Mesenchymal stem cell (in vitro differentiated cells and primary cell): ENCODE results near the gene RNF121.

Experiments
- DNase-seq: peaks from one replicate; pipeline ENCODE4 v3.0.0-alpha.2; 2013
- H2AFZ ChIP-seq: one replicate; pipeline ENCODE4 v1.6.1; 2013; ENCODE audit warnings: low read depth, mild to moderate bottlenecking, control low read depth, inconsistent platforms, low read length, moderate library complexity
- H2AK5ac ChIP-seq: 2 replicates; pipeline ENCODE4 v1.6.1; 2013; ENCODE audit warnings: low read length, moderate library complexity, mild to moderate bottlenecking, inconsistent platforms; ENCODE audit not compliant: severe bottlenecking
- H2BK120ac ChIP-seq: one replicate; pipeline ENCODE4 v1.6.1; 2013; ENCODE audit warnings: low read depth, mild to moderate bottlenecking, inconsistent platforms, low read length, moderate library complexity
- H2BK12ac ChIP-seq, 2 experiments: one replicate each; pipeline ENCODE4 v1.6.1; 2013; ENCODE audit warnings: inconsistent platforms in 2 of 2, low read length in 2 of 2, mild to moderate bottlenecking in 2 of 2, moderate library complexity in 2 of 2, control low read depth in 1 of 2
- H2BK15ac ChIP-seq: one replicate; pipeline ENCODE4 v1.6.1; 2013; ENCODE audit warnings: mild to moderate bottlenecking, low read depth, inconsistent platforms; ENCODE audit not compliant: poor library complexity, severe bottlenecking
- H2BK5ac ChIP-seq: 2 replicates; pipeline ENCODE4 v1.6.1; 2013; ENCODE audit warnings: low read depth, mild to moderate bottlenecking, low read length, control low read depth, inconsistent platforms; ENCODE audit not compliant: poor library complexity, severe bottlenecking
- H3K14ac ChIP-seq, 2 experiments: one replicate each; pipeline ENCODE4 v1.6.1; 2013; ENCODE audit warnings: inconsistent platforms in 2 of 2, low read length in 2 of 2, control low read depth in 1 of 2, mild to moderate bottlenecking in 1 of 2, moderate library complexity in 1 of 2
- H3K18ac ChIP-seq, 2 experiments: one replicate each; pipeline ENCODE4 v1.6.1; 2013; ENCODE audit warnings: inconsistent platforms in 2 of 2, low read length in 2 of 2, control low read depth in 1 of 2, low read depth in 1 of 2, mild to moderate bottlenecking in 1 of 2
- H3K23ac ChIP-seq, 2 experiments: one replicate each; pipeline ENCODE4 v1.6.1; 2013; ENCODE audit warnings: inconsistent platforms in 2 of 2, low read length in 2 of 2, mild to moderate bottlenecking in 2 of 2, moderate library complexity in 2 of 2, control low read depth in 1 of 2
- H3K27ac ChIP-seq: 2 replicates; pipeline ENCODE4 v1.5.1; 2013; ENCODE audit warnings: mild to moderate bottlenecking, moderate library complexity, low read length, control low read depth, inconsistent platforms; ENCODE audit not compliant: poor library complexity, severe bottlenecking
- H3K27me3 ChIP-seq, 2 experiments: 2 replicates each; pipeline versions ENCODE4 v1.6.1 to v1.7.0; 2013; ENCODE audit warnings: low read length in 2 of 2, mild to moderate bottlenecking in 2 of 2, moderate library complexity in 2 of 2, control low read depth in 1 of 2, inconsistent platforms in 1 of 2; ENCODE audit not compliant: control insufficient read depth in 1 of 2, insufficient read depth in 1 of 2
- H3K36me3 ChIP-seq, 2 experiments: 2 replicates each; pipeline versions ENCODE4 v1.6.1 to v1.7.0; 2013; ENCODE audit warnings: low read length in 2 of 2, control low read depth in 1 of 2, inconsistent platforms in 1 of 2, low read depth in 1 of 2, mild to moderate bottlenecking in 1 of 2; ENCODE audit not compliant: insufficient read depth in 2 of 2, control insufficient read depth in 1 of 2
- H3K4ac ChIP-seq, 2 experiments: one replicate each; pipeline ENCODE4 v1.6.1; 2013; ENCODE audit warnings: inconsistent platforms in 2 of 2, low read length in 2 of 2, mild to moderate bottlenecking in 2 of 2, moderate library complexity in 2 of 2, control low read depth in 1 of 2, low read depth in 1 of 2
- H3K4me1 ChIP-seq: 2 replicates; pipeline ENCODE4 v1.6.1; 2013; ENCODE audit warnings: low read depth, low read length, control low read depth; ENCODE audit not compliant: control insufficient read depth, insufficient read depth
- H3K4me2 ChIP-seq: 2 replicates; pipeline ENCODE4 v1.6.1; 2013; ENCODE audit warnings: low read length, mild to moderate bottlenecking, inconsistent platforms; ENCODE audit not compliant: poor library complexity, severe bottlenecking
- H3K4me3 ChIP-seq, 2 experiments: 2 replicates each; pipeline versions ENCODE4 v1.5.1 to v1.7.0; 2013; ENCODE audit warnings: low read length in 2 of 2, mild to moderate bottlenecking in 2 of 2, control low read depth in 1 of 2, low read depth in 1 of 2; ENCODE audit not compliant: insufficient read depth in 1 of 2
- H3K79me1 ChIP-seq: replicated peaks from 2 replicates; pipeline ENCODE4 v1.6.1; 2013; ENCODE audit warnings: mild to moderate bottlenecking, control low read depth, low read length, inconsistent platforms; ENCODE audit not compliant: poor library complexity, severe bottlenecking
- H3K9ac ChIP-seq: 2 replicates; pipeline ENCODE4 v1.7.0; 2013; ENCODE audit warnings: mild to moderate bottlenecking, low read length, moderate library complexity
- H3K9me3 ChIP-seq: 2 replicates; pipeline ENCODE4 v1.7.0; 2013; ENCODE audit warnings: mild to moderate bottlenecking, low read length; ENCODE audit not compliant: control insufficient read depth
- H4K8ac ChIP-seq: one replicate; pipeline ENCODE4 v1.6.1; 2013; ENCODE audit warnings: inconsistent platforms, mild to moderate bottlenecking, low read length, moderate library complexity
- H4K91ac ChIP-seq: one replicate; pipeline ENCODE4 v1.6.1; 2013; ENCODE audit warnings: mild to moderate bottlenecking, low read length, inconsistent platforms
- WGBS: methylation state at CpG from one replicate; pipeline ENCODE4 v1.1.7; 2013; ENCODE audit warnings: mixed read lengths; 5-methylcytosine and 5-hydroxymethylcytosine counted together

The RNF121 gene

DNA sequence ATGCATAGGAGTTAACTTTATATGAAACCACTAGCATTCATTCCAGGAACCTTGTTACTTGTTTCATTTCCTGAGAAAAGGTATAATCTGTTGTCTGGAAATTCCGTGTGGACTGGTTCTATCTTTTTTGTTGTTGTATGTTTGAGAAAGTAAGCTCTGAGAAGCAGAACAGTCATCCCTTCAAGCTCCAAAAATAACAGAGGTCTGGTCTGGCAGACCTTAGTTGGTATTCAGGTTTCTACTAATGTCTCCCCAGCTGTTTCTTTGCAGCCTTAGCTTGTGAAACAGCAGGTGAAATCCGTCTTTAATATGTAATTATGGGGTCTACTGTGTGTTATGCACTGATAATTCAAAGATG lies 2.4 kb downstream of the RNF121 start:
- Histone ChIP-seq H3K23ac (no peak overlapping the region), H4K8ac (no peak overlapping the region), H2BK15ac (no peak overlapping the region), H3K4ac (no peak overlapping the region), H3K9me3 (no peaks in the 10 kb centered on the region), H2AFZ (no peak overlapping the region), H3K14ac (no peak overlapping the region), H3K27ac (no peak overlapping the region), H4K91ac (no peak overlapping the region), H3K18ac (no peak overlapping the region), H2BK120ac (no peak overlapping the region), H2AK5ac (no peak overlapping the region), H3K4me2 (no peak overlapping the region), H3K4me1 (peaks cover 10% of the 10 kb centered on the region), H2BK12ac (no peak overlapping the region), H3K9ac (no peak overlapping the region), H3K4me3 (no peak overlapping the region), H3K36me3 (no peaks in the 10 kb centered on the region), H3K79me1 (peaks cover 7% of the 10 kb centered on the region), H2BK5ac (no peak overlapping the region), H3K27me3 (no peaks in the 10 kb centered on the region)
- no peak for DNase-seq
- 87% methylated on average over 2 of the region's 2 CpGs for WGBS

DNA sequence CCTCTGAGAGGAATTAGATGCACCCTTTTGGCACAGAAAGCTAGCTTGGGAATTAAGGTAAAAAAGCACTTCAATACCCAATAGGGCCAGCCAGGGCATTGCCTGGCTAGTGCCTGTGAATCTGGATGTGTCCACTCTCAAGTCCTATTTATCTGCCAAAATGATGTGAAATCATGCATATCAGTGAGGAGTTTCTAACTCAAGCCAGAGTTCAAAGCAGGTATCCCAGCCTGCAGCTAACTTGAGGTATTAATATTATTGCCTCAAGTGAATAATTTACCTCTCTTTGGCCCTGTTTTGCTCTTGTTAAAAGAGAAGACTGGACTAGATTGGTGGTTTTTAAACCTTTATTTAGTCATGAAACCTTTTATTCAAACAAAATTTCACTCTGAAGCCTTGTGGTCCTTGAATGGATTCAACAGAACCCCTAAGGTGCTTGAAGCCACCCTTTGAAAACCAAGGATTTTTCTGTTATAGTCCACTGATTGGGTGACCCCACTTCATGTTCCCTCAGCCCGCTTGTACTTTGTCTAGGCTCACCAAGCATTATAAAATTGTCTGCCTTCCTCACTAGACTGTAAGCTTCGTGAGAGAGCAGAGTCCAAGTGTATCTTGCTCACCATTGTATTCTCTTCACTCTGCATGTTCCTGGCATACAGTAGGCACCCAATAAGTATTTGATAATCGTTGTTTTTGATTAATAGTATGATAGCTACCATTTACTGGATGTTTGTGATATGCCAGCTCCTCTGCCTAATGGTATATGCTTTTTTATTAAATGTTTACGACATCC lies 4.5 kb downstream of the RNF121 start:
- Histone ChIP-seq H2BK12ac (no peak overlapping the region), H2BK15ac (no peak overlapping the region), H3K27me3 (no peaks in the 10 kb centered on the region), H3K14ac (no peak overlapping the region), H2BK5ac (no peak overlapping the region), H4K91ac (no peak overlapping the region), H3K79me1 (peaks cover 2% of the 10 kb centered on the region), H3K4ac (no peak overlapping the region), H3K4me1 (peaks cover 5% of the 10 kb centered on the region), H3K23ac (no peak overlapping the region), H3K36me3 (peaks cover 0 to 7% of the 10 kb centered on the region in 2 experiments), H2AFZ (no peak overlapping the region), H3K4me2 (peak overlapping the region; percentile 37), H3K4me3 (no peak overlapping the region), H3K9me3 (no peaks in the 10 kb centered on the region), H4K8ac (no peak overlapping the region), H2BK120ac (no peak overlapping the region), H3K9ac (no peak overlapping the region), H3K18ac (no peak overlapping the region), H3K27ac (peak overlapping the region; percentile 68), H2AK5ac (peak overlapping the region; percentile 81)
- WGBS = 92% methylated on average over 4 of the region's 4 CpGs
- DNase-seq = no peak

GRCh38 chr11:71934213-71934612 lies 5.4 kb downstream of the RNF121 start:
- H3K9me3 ChIP-seq = no peaks in the 10 kb centered on the region
- H2AK5ac ChIP-seq = no peak overlapping the region
- 70% methylated on average over 2 of the region's 2 CpGs for WGBS
- H2BK120ac ChIP-seq = no peak overlapping the region
- H2BK5ac ChIP-seq = no peak overlapping the region
- no peak overlapping the region for H3K4ac ChIP-seq
- H4K91ac ChIP-seq = no peak overlapping the region
- no peak overlapping the region for H4K8ac ChIP-seq
- DNase-seq = no peak
- H3K4me2 ChIP-seq = no peak overlapping the region
- no peak overlapping the region for H3K9ac ChIP-seq
- no peaks in the 10 kb centered on the region for H3K27me3 ChIP-seq
- H3K36me3 ChIP-seq = peaks cover 0 to 7% of the 10 kb centered on the region in 2 experiments
- H3K18ac ChIP-seq = no peak overlapping the region
- no peak overlapping the region for H3K14ac ChIP-seq
- H2BK15ac ChIP-seq = no peak overlapping the region
- peaks cover 5% of the 10 kb centered on the region for H3K4me1 ChIP-seq
- no peak overlapping the region for H3K4me3 ChIP-seq
- H3K27ac ChIP-seq = no peak overlapping the region
- no peak overlapping the region for H2AFZ ChIP-seq
- H3K79me1 ChIP-seq = peaks cover 4% of the 10 kb centered on the region
- H2BK12ac ChIP-seq = no peak overlapping the region
- H3K23ac ChIP-seq = no peak overlapping the region

GRCh38 chr11:71935338-71935925 lies 6.6 kb downstream of the RNF121 start:
- Histone ChIP-seq H3K18ac (no peak overlapping the region), H3K4me2 (no peak overlapping the region), H2BK12ac (no peak overlapping the region), H3K36me3 (peaks cover 0 to 7% of the 10 kb centered on the region in 2 experiments), H2BK120ac (no peak overlapping the region), H2AFZ (no peak overlapping the region), H3K79me1 (peaks cover 5% of the 10 kb centered on the region), H4K8ac (no peak overlapping the region), H3K4me1 (peaks cover 5% of the 10 kb centered on the region), H2BK5ac (no peak overlapping the region), H3K27me3 (no peaks in the 10 kb centered on the region), H3K9me3 (no peaks in the 10 kb centered on the region), H4K91ac (no peak overlapping the region), H2AK5ac (no peak overlapping the region), H3K9ac (no peak overlapping the region), H3K4ac (no peak overlapping the region), H3K14ac (no peak overlapping the region), H3K27ac (no peak overlapping the region), H3K23ac (no peak overlapping the region), H3K4me3 (no peak overlapping the region), H2BK15ac (no peak overlapping the region)
- 92% methylated on average over 1 of the region's 4 CpGs for WGBS
- no peak for DNase-seq
